Parathyroid adenoma (tissue), 2 donors: Measurements from ENCODE around the gene SUSD6.

Experiments
- H2AFZ ChIP-seq: fragments of 300-600 bp; sonication (generic); one replicate; pipeline ENCODE4 v1.7.0; 2017; ENCODE audit warnings: antibody characterized with exemption, mild to moderate bottlenecking
- H3K27ac ChIP-seq: fragments of 300-600 bp; sonication (generic); one replicate; pipeline ENCODE4 v1.7.0; 2017
- H3K27me3 ChIP-seq: fragments of 300-600 bp; sonication (generic); one replicate; pipeline ENCODE4 v1.7.0; 2017; ENCODE audit warnings: low read length; ENCODE audit not compliant: control insufficient read depth, insufficient read depth
- H3K36me3 ChIP-seq: fragments of 300-600 bp; sonication (generic); one replicate; pipeline ENCODE4 v1.7.0; 2017; ENCODE audit warnings: low read length; ENCODE audit not compliant: control insufficient read depth, insufficient read depth
- H3K4me1 ChIP-seq: fragments of 300-600 bp; sonication (generic); one replicate; pipeline ENCODE4 v1.7.0; 2017; ENCODE audit warnings: control low read depth
- H3K4me2 ChIP-seq: fragments of 300-600 bp; sonication (generic); one replicate; pipeline ENCODE4 v1.7.0; 2017; ENCODE audit warnings: low read length
- H3K4me3 ChIP-seq: fragments of 300-600 bp; sonication (generic); one replicate; pipeline ENCODE4 v1.7.0; 2017; ENCODE audit warnings: low read depth, low read length
- H3K79me2 ChIP-seq: fragments of 300-600 bp; sonication (generic); one replicate; pipeline ENCODE4 v1.7.0; 2017; ENCODE audit warnings: control low read depth
- H3K9ac ChIP-seq: fragments of 300-600 bp; sonication (generic); one replicate; pipeline ENCODE4 v1.7.0; 2017; ENCODE audit warnings: mild to moderate bottlenecking
- H3K9me3 ChIP-seq: fragments of 300-600 bp; sonication (generic); one replicate; pipeline ENCODE4 v1.7.0; 2017; ENCODE audit warnings: low read length; ENCODE audit not compliant: control insufficient read depth
- TF ChIP-seq, protein P1 (sequence below): fragments of 300-600 bp; sonication (generic); IDR thresholded peaks from one replicate; pipeline ENCODE4 v1.7.0; 2017; ENCODE audit warnings: antibody characterized with exemption, mild to moderate bottlenecking
- donor health status: primary hyperparathyroidism.

The SUSD6 gene

GRCh38 chr14:69570836-69571330 lies 40.5 kb upstream of the SUSD6 start:
- TF ChIP-seq, protein P1, sequence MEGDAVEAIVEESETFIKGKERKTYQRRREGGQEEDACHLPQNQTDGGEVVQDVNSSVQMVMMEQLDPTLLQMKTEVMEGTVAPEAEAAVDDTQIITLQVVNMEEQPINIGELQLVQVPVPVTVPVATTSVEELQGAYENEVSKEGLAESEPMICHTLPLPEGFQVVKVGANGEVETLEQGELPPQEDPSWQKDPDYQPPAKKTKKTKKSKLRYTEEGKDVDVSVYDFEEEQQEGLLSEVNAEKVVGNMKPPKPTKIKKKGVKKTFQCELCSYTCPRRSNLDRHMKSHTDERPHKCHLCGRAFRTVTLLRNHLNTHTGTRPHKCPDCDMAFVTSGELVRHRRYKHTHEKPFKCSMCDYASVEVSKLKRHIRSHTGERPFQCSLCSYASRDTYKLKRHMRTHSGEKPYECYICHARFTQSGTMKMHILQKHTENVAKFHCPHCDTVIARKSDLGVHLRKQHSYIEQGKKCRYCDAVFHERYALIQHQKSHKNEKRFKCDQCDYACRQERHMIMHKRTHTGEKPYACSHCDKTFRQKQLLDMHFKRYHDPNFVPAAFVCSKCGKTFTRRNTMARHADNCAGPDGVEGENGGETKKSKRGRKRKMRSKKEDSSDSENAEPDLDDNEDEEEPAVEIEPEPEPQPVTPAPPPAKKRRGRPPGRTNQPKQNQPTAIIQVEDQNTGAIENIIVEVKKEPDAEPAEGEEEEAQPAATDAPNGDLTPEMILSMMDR: no peak
- H3K36me3 ChIP-seq: no peaks in the 10 kb centered on the region
- peaks cover 3% of the 10 kb centered on the region for H3K4me1 ChIP-seq
- H3K79me2 ChIP-seq: no peaks in the 10 kb centered on the region
- H3K4me2 ChIP-seq: no peak overlapping the region
- H3K27me3 ChIP-seq: peaks cover 7% of the 10 kb centered on the region
- no peak overlapping the region for H2AFZ ChIP-seq
- no peaks in the 10 kb centered on the region for H3K9me3 ChIP-seq
- H3K4me3 ChIP-seq: no peak overlapping the region
- no peak overlapping the region for H3K9ac ChIP-seq
- H3K27ac ChIP-seq: no peak overlapping the region

GRCh38 chr14:69571449-69572029 lies 39.9 kb upstream of the SUSD6 start:
- Histone ChIP-seq H3K4me2 (peak overlapping the region; percentile 59), H3K79me2 (no peaks in the 10 kb centered on the region), H2AFZ (peak overlapping the region; percentile 79), H3K4me1 (peaks cover 3% of the 10 kb centered on the region), H3K4me3 (peak overlapping the region; percentile 10), H3K9me3 (no peaks in the 10 kb centered on the region), H3K9ac (no peak overlapping the region), H3K36me3 (no peaks in the 10 kb centered on the region), H3K27ac (no peak overlapping the region), H3K27me3 (peaks cover 7% of the 10 kb centered on the region)
- TF ChIP-seq, protein P1: no peak

- Histone ChIP-seq H3K4me3 (peak overlapping the region; percentile 10), H3K4me1 (peaks cover 3% of the 10 kb centered on the region), H3K27me3 (peaks cover 7% of the 10 kb centered on the region), H3K9ac (no peak overlapping the region), H3K79me2 (no peaks in the 10 kb centered on the region), H2AFZ (peak overlapping the region; percentile 79), H3K9me3 (no peaks in the 10 kb centered on the region), H3K36me3 (no peaks in the 10 kb centered on the region), H3K4me2 (peak overlapping the region; percentile 59), H3K27ac (no peak overlapping the region)
- TF ChIP-seq, protein P1: no peak
Measured at GRCh38 chr14:69572030-69572840, 39.2 kb upstream of the SUSD6 start.

- TF ChIP-seq, protein P1: no peak
- H3K27me3 ChIP-seq: peaks cover 7% of the 10 kb centered on the region
Measured at GRCh38 chr14:69572841-69573135, 38.6 kb upstream of the SUSD6 start.

More at GRCh38 chr14:69572841-69573135, 38.6 kb upstream of the SUSD6 start:
- no peak overlapping the region for H3K27ac ChIP-seq
- no peak overlapping the region for H2AFZ ChIP-seq
- no peak overlapping the region for H3K4me2 ChIP-seq
- peaks cover 3% of the 10 kb centered on the region for H3K4me1 ChIP-seq
- no peak overlapping the region for H3K9ac ChIP-seq
- H3K4me3 ChIP-seq: no peak overlapping the region
- H3K9me3 ChIP-seq: no peaks in the 10 kb centered on the region
- no peaks in the 10 kb centered on the region for H3K79me2 ChIP-seq
- no peaks in the 10 kb centered on the region for H3K36me3 ChIP-seq
